Naive thymus-derived CD4-positive, alpha-beta T cell (primary cell): ENCODE data around the gene POC1A. TPM values are rescaled to one million over a fixed set of nuclear protein-coding genes. Genes with fewer than 3 reads are reported as not detected.
A peak's percentile ranks its signal among the peaks of the same experiment; 100 is the strongest.

ENCODE experiments used
- ATAC-seq: fragments of 150-1000 bp; cut with Tn5 transposase; 2 replicates; pipeline ENCODE4 v1.10.0; 2021; ENCODE audit warnings: mild to moderate bottlenecking, moderate library complexity
- CTCF ChIA-PET: fragments of 350-600 bp; sonication (Branson Sonifier 250); formaldehyde crosslinking; loops from one replicate; lab custom pipeline; 2021; ENCODE audit warnings: antibody characterized with exemption; lab: Charles Lee
- POLR2A ChIA-PET: fragments of 350-600 bp; sonication (Branson Sonifier 250); formaldehyde crosslinking; loops from one replicate; lab custom pipeline; 2021; ENCODE audit warnings: antibody characterized with exemption, inconsistent platforms; lab: Charles Lee
- DNase-seq, 9 donors: peaks; one replicate each; pipeline versions ENCODE4 v3.0.0 to v3.0.0-alpha.2; 2020 to 2022; ENCODE audit warnings: mixed read lengths in 1 of 9
- H3K27ac ChIP-seq: one replicate; pipeline ENCODE4 v1.7.0; 2013; ENCODE audit warnings: mild to moderate bottlenecking, low read depth, low read length, moderate library complexity
- H3K27me3 ChIP-seq, 2 donors: one replicate each; pipeline ENCODE4 v1.7.0; 2013; ENCODE audit warnings: low read length in 2 of 2, mild to moderate bottlenecking in 2 of 2, moderate library complexity in 2 of 2; ENCODE audit not compliant: control insufficient read depth in 2 of 2, insufficient read depth in 2 of 2
- H3K36me3 ChIP-seq, 3 experiments: 1 replicate in 2 of 3; 2 replicates in 1 of 3; pipeline ENCODE4 v1.7.0; 2013; ENCODE audit warnings: low read length in 3 of 3, mild to moderate bottlenecking in 3 of 3, moderate library complexity in 1 of 3; ENCODE audit not compliant: insufficient read depth in 3 of 3, control insufficient read depth in 2 of 3
- H3K4me1 ChIP-seq, 2 donors: one replicate each; pipeline ENCODE4 v1.7.0; 2013; ENCODE audit warnings: low read length in 2 of 2, mild to moderate bottlenecking in 2 of 2, moderate library complexity in 1 of 2; ENCODE audit not compliant: control insufficient read depth in 2 of 2, insufficient read depth in 2 of 2
- H3K4me3 ChIP-seq: 2 replicates; pipeline ENCODE4 v1.7.0; 2013; ENCODE audit warnings: mild to moderate bottlenecking, low read length
- H3K9me3 ChIP-seq, 3 experiments: 1 replicate in 2 of 3; 2 replicates in 1 of 3; pipeline ENCODE4 v1.7.0; 2013; ENCODE audit warnings: low read length in 3 of 3; ENCODE audit not compliant: control insufficient read depth in 2 of 3
- H3K27ac Mint-ChIP-seq, 9 donors: one replicate each; pipeline ENCODE4 v1.8.0; 2020 to 2022; ENCODE audit warnings: mixed read lengths in 9 of 9, mild to moderate bottlenecking in 8 of 9, moderate library complexity in 5 of 9, inconsistent platforms in 2 of 9
- H3K27me3 Mint-ChIP-seq, 5 donors: one replicate each; pipeline ENCODE4 v1.8.0; 2021 to 2022; ENCODE audit warnings: mixed read lengths in 5 of 5, mild to moderate bottlenecking in 1 of 5
- H3K36me3 Mint-ChIP-seq, 5 donors: one replicate each; pipeline ENCODE4 v1.8.0; 2020 to 2022; ENCODE audit warnings: mixed read lengths in 5 of 5, mild to moderate bottlenecking in 3 of 5, inconsistent platforms in 1 of 5
- H3K4me1 Mint-ChIP-seq, 7 donors: one replicate each; pipeline ENCODE4 v1.8.0; 2020 to 2022; ENCODE audit warnings: mixed read lengths in 7 of 7, mild to moderate bottlenecking in 3 of 7, inconsistent platforms in 1 of 7
- H3K4me3 Mint-ChIP-seq, 10 donors: one replicate each; pipeline ENCODE4 v1.8.0; 2020 to 2022; ENCODE audit warnings: mild to moderate bottlenecking in 10 of 10, mixed read lengths in 10 of 10, moderate library complexity in 6 of 10, inconsistent platforms in 2 of 10
- H3K9me3 Mint-ChIP-seq, 11 donors: one replicate each; pipeline ENCODE4 v1.8.0; 2020 to 2022; ENCODE audit warnings: mixed read lengths in 11 of 11, mild to moderate bottlenecking in 4 of 11, inconsistent platforms in 1 of 11, moderate library complexity in 1 of 11
- intact Hi-C, 2 donors: fragments of 100-400 bp; cut with micrococcal nuclease; formaldehyde crosslinking; loops; one replicate each; pipeline ENCODE4 v1.15.1; 2023
- polyA plus RNA-seq, 2 donors: library from polyadenylated mRNA; unstranded; fragments of 300-500 nt; fragmentation: Illumina TruSeq; gene quantifications; one replicate each; pipeline ENCODE4 v1.2.3, GENCODE V29; 2021
- total RNA-seq, 6 experiments: library from RNA in 5 of 6; stranded (reverse) in 5 of 6; gene quantifications; 1 replicate in 5 of 6; 2 replicates in 1 of 6; pipeline ENCODE4 v1.2.3 and lab custom pipeline; 2021 to 2026

The POC1A gene
- total and polyA plus RNA-seq, 7 experiments from 2014 or later: 0.58 to 19.7 (median 1.3) TPM

GRCh38 chr3:52126500-52126899 is 27.7 kb downstream of the POC1A start:
- Mint-ChIP-seq H3K4me3 (no peak overlapping the region), H3K36me3 (peaks cover 0 to 6% (median 0%) of the 10 kb centered on the region in 5 donors), H3K4me1 (peaks cover 0 to 17% (median 0%) of the 10 kb centered on the region in 7 donors), H3K27me3 (no peaks in the 10 kb centered on the region), H3K27ac (no peak overlapping the region), H3K9me3 (no peaks in the 10 kb centered on the region)
- H3K36me3 ChIP-seq: no peaks in the 10 kb centered on the region
- DNase-seq: no peak
- no peaks in the 10 kb centered on the region for H3K9me3 ChIP-seq
- no peak for ATAC-seq
- ChIA-PET CTCF (no interaction called here), POLR2A (no interaction called here)
- intact Hi-C loops: no loop called here
- no peak overlapping the region for H3K4me3 ChIP-seq
- H3K27me3 ChIP-seq: no peaks in the 10 kb centered on the region
- no peak overlapping the region for H3K27ac ChIP-seq
- H3K4me1 ChIP-seq: no peaks in the 10 kb centered on the region

GRCh38 chr3:52126036-52126435 is 28.2 kb downstream of the POC1A start:
- peaks cover 0 to 21% (median 0%) of the 10 kb centered on the region in 7 donors for H3K4me1 Mint-ChIP-seq
- no peaks in the 10 kb centered on the region for H3K27me3 Mint-ChIP-seq
- CTCF ChIA-PET: no interaction called here
- H3K36me3 Mint-ChIP-seq: peaks cover 0 to 6% (median 0%) of the 10 kb centered on the region in 5 donors
- DNase-seq: no peak
- Histone ChIP-seq H3K27ac (no peak overlapping the region), H3K36me3 (no peaks in the 10 kb centered on the region), H3K9me3 (no peaks in the 10 kb centered on the region), H3K27me3 (no peaks in the 10 kb centered on the region), H3K4me3 (no peak overlapping the region), H3K4me1 (no peaks in the 10 kb centered on the region)
- H3K27ac Mint-ChIP-seq: no peak overlapping the region
- ATAC-seq: no peak
- H3K9me3 Mint-ChIP-seq: no peaks in the 10 kb centered on the region
- no peak overlapping the region for H3K4me3 Mint-ChIP-seq
- POLR2A ChIA-PET: no interaction called here
- intact Hi-C loops: no loop called here

- intact Hi-C loops: loop anchor here in 1 of 2 donors (5.0 kb wide), 2 partner anchors 72 to 182 kb away; partner anchors contain the start of genes PARP3 and RRP9
- DNase-seq: no peak
- POLR2A ChIA-PET: interaction anchor here (2.0 kb wide), 1 partner anchor 72 kb away, joined by 7 read pairs; no protein-coding TSS in a partner anchor
These were observed 29.5 kb downstream of the POC1A start for GRCh38 chr3:52124766-52125165.

GRCh38 chr3:52124126-52124525 is 30.1 kb downstream of the POC1A start:
- H3K36me3 ChIP-seq: no peaks in the 10 kb centered on the region
- H3K27ac ChIP-seq: no peak overlapping the region
- Mint-ChIP-seq H3K4me1 (peaks cover 0 to 28% (median 0%) of the 10 kb centered on the region in 7 donors), H3K36me3 (peaks cover 0 to 6% (median 0%) of the 10 kb centered on the region in 5 donors), H3K27me3 (no peaks in the 10 kb centered on the region), H3K4me3 (no peak overlapping the region), H3K9me3 (no peaks in the 10 kb centered on the region), H3K27ac (no peak overlapping the region)
- H3K4me1 ChIP-seq: no peaks in the 10 kb centered on the region
- ChIA-PET CTCF (interaction anchor here (0.6 to 5.8 kb wide), 7 partner anchors 12 to 624 kb away, joined by 3 to 67 read pairs (median 4); no protein-coding TSS in a partner anchor), POLR2A (interaction anchor here (1.5 to 2.0 kb wide), 2 partner anchors 67 to 72 kb away, joined by 3 to 7 read pairs; no protein-coding TSS in a partner anchor)
- ATAC-seq: no peak
- no peak for DNase-seq
- H3K9me3 ChIP-seq: no peaks in the 10 kb centered on the region
- no peaks in the 10 kb centered on the region for H3K27me3 ChIP-seq
- intact Hi-C loops: loop anchor here in 1 of 2 donors (5.0 kb wide), 2 partner anchors 72 to 182 kb away; partner anchors contain the start of genes PARP3 and RRP9
- H3K4me3 ChIP-seq: no peak overlapping the region

More at GRCh38 chr3:52124766-52125165, 29.5 kb downstream of the POC1A start:
- H3K27ac ChIP-seq: no peak overlapping the region
- CTCF ChIA-PET: interaction anchor here (0.6 to 5.8 kb wide), 5 partner anchors 30 to 182 kb away, joined by 3 to 67 read pairs (median 3); no protein-coding TSS in a partner anchor
- Mint-ChIP-seq H3K27ac (no peak overlapping the region), H3K4me1 (peaks cover 0 to 28% (median 0%) of the 10 kb centered on the region in 7 donors), H3K9me3 (no peaks in the 10 kb centered on the region), H3K27me3 (no peaks in the 10 kb centered on the region), H3K36me3 (peaks cover 0 to 6% (median 0%) of the 10 kb centered on the region in 5 donors), H3K4me3 (no peak overlapping the region)
- no peaks in the 10 kb centered on the region for H3K36me3 ChIP-seq
- H3K4me3 ChIP-seq: no peak overlapping the region
- no peaks in the 10 kb centered on the region for H3K9me3 ChIP-seq
- ATAC-seq: no peak
- no peaks in the 10 kb centered on the region for H3K27me3 ChIP-seq
- no peaks in the 10 kb centered on the region for H3K4me1 ChIP-seq

- peaks cover 0 to 28% (median 0%) of the 10 kb centered on the region in 7 donors for H3K4me1 Mint-ChIP-seq
- Histone ChIP-seq H3K9me3 (no peaks in the 10 kb centered on the region), H3K36me3 (no peaks in the 10 kb centered on the region), H3K4me1 (no peaks in the 10 kb centered on the region), H3K27ac (no peak overlapping the region), H3K27me3 (no peaks in the 10 kb centered on the region), H3K4me3 (no peak overlapping the region)
- H3K27ac Mint-ChIP-seq: no peak overlapping the region
- peak; percentile 51 to 84 (median 70) for DNase-seq
- H3K36me3 Mint-ChIP-seq: peaks cover 0 to 6% (median 0%) of the 10 kb centered on the region in 5 donors
- H3K9me3 Mint-ChIP-seq: no peaks in the 10 kb centered on the region
- ATAC-seq: peak; percentile 86
- intact Hi-C loops: loop anchor here (1.0 to 5.0 kb wide), 6 partner anchors 21 to 181 kb away; partner anchors contain the start of genes PARP3 (in 1 of the 2) and RRP9 (in 1 of the 2)
- no peak overlapping the region for H3K4me3 Mint-ChIP-seq
- CTCF ChIA-PET: interaction anchor here (0.6 to 5.8 kb wide), 12 partner anchors 11 to 623 kb away, joined by 3 to 67 read pairs (median 4); partner anchors contain the start of genes DUSP7 and PARP3
- POLR2A ChIA-PET: interaction anchor here (0.6 to 2.2 kb wide), 4 partner anchors 19 to 122 kb away, joined by 3 to 7 read pairs (median 4); no protein-coding TSS in a partner anchor
- no peaks in the 10 kb centered on the region for H3K27me3 Mint-ChIP-seq
These were observed 31.0 kb downstream of the POC1A start for GRCh38 chr3:52123106-52123725.

GRCh38 chr3:52122491-52122890 is 31.7 kb downstream of the POC1A start:
- DNase-seq (no peak), ATAC-seq (no peak)
- H3K36me3 Mint-ChIP-seq: peaks cover 0 to 6% (median 0%) of the 10 kb centered on the region in 5 donors
- H3K4me3 Mint-ChIP-seq: no peak overlapping the region
- intact Hi-C loops: loop anchor here in 1 of 2 donors (5.0 kb wide), 2 partner anchors 70 to 180 kb away; partner anchors contain the start of genes PARP3 and RRP9
- ChIA-PET CTCF (interaction anchor here (0.6 to 5.8 kb wide), 11 partner anchors 17 to 290 kb away, joined by 3 to 67 read pairs (median 4); partner anchors contain the start of genes DUSP7 and PARP3), POLR2A (interaction anchor here (1.5 to 2.2 kb wide), 2 partner anchors 65 to 121 kb away, joined by 3 to 5 read pairs; no protein-coding TSS in a partner anchor)
- H3K4me3 ChIP-seq: no peak overlapping the region
- H3K4me1 ChIP-seq: no peaks in the 10 kb centered on the region
- H3K27ac ChIP-seq: no peak overlapping the region
- no peaks in the 10 kb centered on the region for H3K27me3 ChIP-seq
- no peaks in the 10 kb centered on the region for H3K9me3 ChIP-seq
- H3K27me3 Mint-ChIP-seq: no peaks in the 10 kb centered on the region
- H3K36me3 ChIP-seq: no peaks in the 10 kb centered on the region
- peak overlapping the region in 1 of 9 donors; percentile 64 for H3K27ac Mint-ChIP-seq
- peaks cover 0 to 28% (median 0%) of the 10 kb centered on the region in 7 donors for H3K4me1 Mint-ChIP-seq
- H3K9me3 Mint-ChIP-seq: no peaks in the 10 kb centered on the region
